Stimulated activated CD4-positive, alpha-beta T cell treated with anti-CD3 and anti-CD28 coated beads, Interleukin-4, amount 100 ng/mL, for 1 hour (primary cell): Measurements from ENCODE around the gene KCNMB3.
"Not testable (repeated sequence)": the region's sequence is repeated elsewhere in the genome, so short reads cannot be mapped to it uniquely, and the experiment has no call there.

Experiments
- DNase-seq: peaks from one replicate; pipeline ENCODE4 v3.0.0-alpha.2; 2020

KCNMB3 gene

GRCh38 chr3:179263134-179263533 is 12.2 kb upstream of the KCNMB3 start:
- DNase-seq: no peak

GRCh38 chr3:179260949-179261765 is 10.2 kb upstream of the KCNMB3 start:
- peak; percentile 67 for DNase-seq

GRCh38 chr3:179259959-179260756 is 9.2 kb upstream of the KCNMB3 start:
- DNase-seq: not testable (repeated sequence)

- no peak for DNase-seq
These were observed 7.9 kb upstream of the KCNMB3 start for GRCh38 chr3:179258820-179259219.

- not testable (repeated sequence) for DNase-seq
These were observed 6.8 kb upstream of the KCNMB3 start for GRCh38 chr3:179257742-179258141.

GRCh38 chr3:179256813-179257212 is 5.9 kb upstream of the KCNMB3 start:
- DNase-seq: no peak

- no peak for DNase-seq
These were observed 3.5 kb downstream of the KCNMB3 start for GRCh38 chr3:179247289-179248015.

- DNase-seq: no peak
These were observed 6.0 kb downstream of the KCNMB3 start for GRCh38 chr3:179244878-179245277.

GRCh38 chr3:179242859-179243258 is 8.1 kb downstream of the KCNMB3 start:
- not testable (repeated sequence) for DNase-seq

GRCh38 chr3:179240299-179240698 is 10.6 kb downstream of the KCNMB3 start:
- DNase-seq: not testable (repeated sequence)

- DNase-seq: no peak
These were observed 14.1 kb downstream of the KCNMB3 start for GRCh38 chr3:179236669-179237301.

GRCh38 chr3:179234199-179234598 is 16.7 kb downstream of the KCNMB3 start:
- DNase-seq: no peak

GRCh38 chr3:179233043-179233442 is 17.9 kb downstream of the KCNMB3 start:
- no peak for DNase-seq

- DNase-seq: no peak
These were observed 21.7 kb downstream of the KCNMB3 start for GRCh38 chr3:179229177-179229576.

- no peak for DNase-seq
These were observed 23.6 kb downstream of the KCNMB3 start for GRCh38 chr3:179227349-179227748.

GRCh38 chr3:179224584-179224983 is 26.3 kb downstream of the KCNMB3 start:
- no peak for DNase-seq

- DNase-seq: no peak
These were observed 27.4 kb downstream of the KCNMB3 start for GRCh38 chr3:179223548-179223947.

GRCh38 chr3:179218213-179218612 is 32.7 kb downstream of the KCNMB3 start:
- DNase-seq: not testable (repeated sequence)

- DNase-seq: not testable (repeated sequence)
These were observed 35.4 kb downstream of the KCNMB3 start for GRCh38 chr3:179215550-179215949.

- no peak for DNase-seq
These were observed 50.1 kb downstream of the KCNMB3 start for GRCh38 chr3:179200790-179201189.

GRCh38 chr3:179196700-179197099 is 54.2 kb downstream of the KCNMB3 start:
- DNase-seq: no peak

- DNase-seq: no peak
These were observed 54.8 kb downstream of the KCNMB3 start for GRCh38 chr3:179196098-179196497.

GRCh38 chr3:179194931-179195330 is 56.0 kb downstream of the KCNMB3 start:
- DNase-seq: no peak
